Measurements from ENCODE around the gene CCDC86. TPM values are rescaled to one million over a fixed set of nuclear protein-coding genes. Genes with fewer than 3 reads are reported as not detected.
A peak's percentile ranks its signal among the peaks of the same experiment; 100 is the strongest.

CCDC86 gene
- total RNA-seq, 4 donors from 2014 or later, result 11.8 to 38.0 (median 24.4) TPM

DNA sequence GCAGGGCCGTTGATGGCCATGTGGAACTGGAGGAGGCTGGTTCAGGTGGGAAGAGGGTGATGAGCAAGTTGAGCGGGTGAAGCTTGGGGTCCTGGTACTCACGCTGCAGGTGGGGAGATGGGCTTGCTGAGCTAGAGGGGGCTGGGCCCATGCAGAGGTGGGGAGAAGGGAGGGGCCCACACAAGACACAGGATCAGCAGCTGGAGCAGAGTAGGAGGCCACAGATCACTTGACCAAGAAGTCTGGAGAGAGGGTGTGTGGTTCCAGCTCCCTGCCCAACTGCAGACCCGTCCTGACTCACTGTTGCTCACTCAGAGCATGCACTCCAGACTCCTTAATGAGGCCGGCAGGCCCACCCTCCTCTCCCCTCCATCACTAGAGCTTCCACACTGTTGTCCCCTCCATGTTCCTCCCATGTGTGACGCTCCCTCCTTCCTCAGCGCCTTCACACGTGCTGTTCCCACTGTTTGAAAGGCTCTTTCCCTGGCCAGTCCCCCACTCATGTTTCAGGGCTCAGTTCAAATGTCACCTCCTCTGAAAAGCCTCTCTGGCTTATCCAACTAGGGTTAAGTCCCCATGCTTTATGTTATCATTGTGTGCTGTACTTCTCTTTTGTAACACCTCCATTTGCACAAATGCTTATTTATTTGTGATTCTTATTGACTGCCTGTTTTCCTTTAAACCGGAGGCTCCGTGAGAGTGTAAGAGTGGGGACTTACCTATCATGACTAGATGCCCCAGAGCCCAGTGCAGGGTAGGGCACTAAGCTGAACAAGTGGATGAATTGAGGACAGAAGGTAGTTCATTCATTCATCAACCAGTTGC lies 2.3 kb downstream of the CCDC86 start:
- intact Hi-C loops (cut with DNase I), result no loop called here
- no peak for DNase-seq
- peaks cover under 1 to 41% (median 18%) of the 10 kb centered on the region in 3 donors for H3K36me3 ChIP-seq
- H3K9me3 ChIP-seq, result no peaks in the 10 kb centered on the region
- H3K4me1 ChIP-seq, result peaks cover 28 to 53% (median 36%) of the 10 kb centered on the region in 3 donors
- H3K27me3 ChIP-seq, result no peaks in the 10 kb centered on the region
- TF ChIP-seq POLR2A (IDR thresholded peaks at IDR 0.05), result no peak
- TF ChIP-seq, protein P1, sequence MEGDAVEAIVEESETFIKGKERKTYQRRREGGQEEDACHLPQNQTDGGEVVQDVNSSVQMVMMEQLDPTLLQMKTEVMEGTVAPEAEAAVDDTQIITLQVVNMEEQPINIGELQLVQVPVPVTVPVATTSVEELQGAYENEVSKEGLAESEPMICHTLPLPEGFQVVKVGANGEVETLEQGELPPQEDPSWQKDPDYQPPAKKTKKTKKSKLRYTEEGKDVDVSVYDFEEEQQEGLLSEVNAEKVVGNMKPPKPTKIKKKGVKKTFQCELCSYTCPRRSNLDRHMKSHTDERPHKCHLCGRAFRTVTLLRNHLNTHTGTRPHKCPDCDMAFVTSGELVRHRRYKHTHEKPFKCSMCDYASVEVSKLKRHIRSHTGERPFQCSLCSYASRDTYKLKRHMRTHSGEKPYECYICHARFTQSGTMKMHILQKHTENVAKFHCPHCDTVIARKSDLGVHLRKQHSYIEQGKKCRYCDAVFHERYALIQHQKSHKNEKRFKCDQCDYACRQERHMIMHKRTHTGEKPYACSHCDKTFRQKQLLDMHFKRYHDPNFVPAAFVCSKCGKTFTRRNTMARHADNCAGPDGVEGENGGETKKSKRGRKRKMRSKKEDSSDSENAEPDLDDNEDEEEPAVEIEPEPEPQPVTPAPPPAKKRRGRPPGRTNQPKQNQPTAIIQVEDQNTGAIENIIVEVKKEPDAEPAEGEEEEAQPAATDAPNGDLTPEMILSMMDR (IDR thresholded peaks at IDR 0.05), result no peak
- 38 to 55% methylated on average over 8 to 10 of the region's 10 CpGs for WGBS, 2 donors
- H3K27ac ChIP-seq, result peak overlapping the region in 2 of 4 donors; percentile 84 to 86
- peak overlapping the region in 2 of 4 donors; percentile 63 to 89 for H3K4me3 ChIP-seq

DNA sequence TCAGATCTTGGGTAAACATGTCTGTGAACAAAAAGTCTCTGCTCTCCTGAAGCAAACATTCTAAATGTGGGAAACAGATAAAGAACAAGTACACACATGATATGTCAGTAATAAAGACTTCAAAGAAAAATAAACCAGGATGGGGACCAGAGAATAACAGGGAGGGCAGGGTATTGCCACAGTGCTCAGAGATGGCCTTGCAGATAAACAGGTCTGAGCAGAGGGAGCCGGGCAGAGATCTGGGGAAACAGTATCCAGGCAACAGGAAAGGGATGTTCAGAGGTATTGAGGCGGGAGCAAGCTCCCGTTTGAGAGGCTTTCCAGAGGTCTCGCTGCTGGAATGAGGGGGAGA lies 2.9 kb downstream of the CCDC86 start:
- peaks cover 28 to 53% (median 36%) of the 10 kb centered on the region in 3 donors for H3K4me1 ChIP-seq
- intact Hi-C loops (cut with DNase I), result no loop called here
- H3K27me3 ChIP-seq, result no peaks in the 10 kb centered on the region
- no peak for DNase-seq
- H3K36me3 ChIP-seq, result peaks cover 6 to 46% (median 24%) of the 10 kb centered on the region in 3 donors
- 31 to 44% methylated on average over 4 of the region's 4 CpGs for WGBS, 2 donors
- H3K27ac ChIP-seq, result no peak overlapping the region
- H3K9me3 ChIP-seq, result no peaks in the 10 kb centered on the region
- H3K4me3 ChIP-seq, result peak overlapping the region in 1 of 4 donors; percentile 89
- no peak for TF ChIP-seq POLR2A (IDR thresholded peaks at IDR 0.05)
- TF ChIP-seq, protein P1 (IDR thresholded peaks at IDR 0.05), result no peak

DNA sequence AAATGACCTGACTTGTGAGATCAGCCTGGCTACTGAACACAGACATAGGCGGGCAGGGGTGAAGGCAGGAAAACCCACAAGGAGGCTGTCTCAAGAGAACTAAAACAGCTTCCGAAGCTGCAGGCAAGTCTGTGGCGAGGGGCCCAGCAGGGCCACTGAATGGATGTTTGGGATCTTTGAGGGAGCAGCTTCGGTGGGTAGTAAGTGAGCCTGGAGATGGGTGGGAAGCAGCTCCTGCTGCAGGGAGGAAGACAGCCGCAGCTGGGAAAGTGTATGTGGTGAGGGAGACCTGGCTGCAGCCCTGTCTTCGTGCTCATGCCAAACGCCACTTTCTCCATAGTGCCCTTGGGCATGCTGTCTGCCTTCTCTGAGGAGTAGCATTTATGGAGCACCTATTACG lies 3.4 kb downstream of the CCDC86 start:
- Histone ChIP-seq H3K36me3 (peaks cover 11 to 51% (median 29%) of the 10 kb centered on the region in 3 donors), H3K9me3 (no peaks in the 10 kb centered on the region), H3K27ac (no peak overlapping the region), H3K27me3 (no peaks in the 10 kb centered on the region), H3K4me3 (no peak overlapping the region), H3K4me1 (peaks cover 28 to 48% (median 36%) of the 10 kb centered on the region in 3 donors)
- 76 to 83% methylated on average over 7 of the region's 8 CpGs for WGBS, 2 donors
- no peak for DNase-seq
- no peak for TF ChIP-seq POLR2A (IDR thresholded peaks at IDR 0.05)
- TF ChIP-seq, protein P1 (IDR thresholded peaks at IDR 0.05), result no peak
- intact Hi-C loops (cut with DNase I), result no loop called here

GRCh38 chr11:60847281-60847680 lies 5.4 kb downstream of the CCDC86 start:
- intact Hi-C loops (cut with DNase I), result no loop called here
- TF ChIP-seq, protein P1 (IDR thresholded peaks at IDR 0.05), result no peak
- TF ChIP-seq POLR2A (IDR thresholded peaks at IDR 0.05), result no peak
- no peak for DNase-seq
- Histone ChIP-seq H3K4me1 (peaks cover 22 to 33% (median 26%) of the 10 kb centered on the region in 3 donors), H3K4me3 (no peak overlapping the region), H3K27ac (no peak overlapping the region), H3K27me3 (no peaks in the 10 kb centered on the region), H3K36me3 (peaks cover 24 to 71% (median 34%) of the 10 kb centered on the region in 3 donors), H3K9me3 (no peaks in the 10 kb centered on the region)
- WGBS, 2 donors, result 74 to 83% methylated on average over 2 to 9 of the region's 13 CpGs

DNA sequence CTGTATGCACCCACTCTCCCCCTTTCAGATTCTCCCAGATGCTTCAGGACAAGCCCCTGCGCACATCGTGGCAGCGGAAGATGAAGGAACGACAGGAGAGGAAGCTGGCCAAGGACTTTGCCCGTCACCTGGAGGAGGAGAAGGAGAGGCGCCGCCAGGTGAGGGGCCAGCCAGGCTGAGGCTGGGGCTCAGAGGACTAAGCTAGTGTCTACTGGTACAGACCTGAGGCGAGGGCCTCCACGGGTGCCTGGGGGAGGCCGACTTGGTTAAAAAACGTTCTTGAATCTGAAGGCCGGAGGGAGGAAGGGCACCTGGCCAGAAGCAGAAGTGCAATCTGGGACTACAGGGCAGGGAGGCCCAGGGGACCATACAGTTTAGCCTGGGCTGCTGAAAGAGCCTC lies 6.0 kb downstream of the CCDC86 start:
- 77 to 86% methylated on average over 6 to 8 of the region's 12 CpGs for WGBS, 2 donors
- Histone ChIP-seq H3K4me3 (no peak overlapping the region), H3K9me3 (no peaks in the 10 kb centered on the region), H3K4me1 (peaks cover 17 to 27% (median 20%) of the 10 kb centered on the region in 3 donors), H3K27ac (no peak overlapping the region), H3K36me3 (peaks cover 24 to 77% (median 34%) of the 10 kb centered on the region in 3 donors), H3K27me3 (no peaks in the 10 kb centered on the region)
- intact Hi-C loops (cut with DNase I), result no loop called here
- no peak for DNase-seq
- TF ChIP-seq POLR2A (IDR thresholded peaks at IDR 0.05), result no peak
- TF ChIP-seq, protein P1 (IDR thresholded peaks at IDR 0.05), result no peak
